Skin of body (tissue), 2 donors: ENCODE data around the gene CWC22. TPM values are rescaled to one million over a fixed set of nuclear protein-coding genes. Genes with fewer than 3 reads are reported as not detected.
"Not testable (repeated sequence)": the region's sequence is repeated elsewhere in the genome, so short reads cannot be mapped to it uniquely, and the experiment has no call there.

Experiments
- DNase-seq: peaks from one replicate; lab custom pipeline; 2025; lab: John Stamatoyannopoulos, UW
- total RNA-seq: library from RNA; depleted of rRNA; stranded (reverse); fragments of >200 nt; gene quantifications from one replicate; pipeline ENCODE4 v1.2.3, GENCODE V29; 2014

Gene CWC22
- total RNA-seq, 1 donor from 2014 or later: 25.5 TPM

- no peak for DNase-seq
These were observed 54.4 kb downstream of the CWC22 start for GRCh38 chr2:179952658-179953057.

DNA sequence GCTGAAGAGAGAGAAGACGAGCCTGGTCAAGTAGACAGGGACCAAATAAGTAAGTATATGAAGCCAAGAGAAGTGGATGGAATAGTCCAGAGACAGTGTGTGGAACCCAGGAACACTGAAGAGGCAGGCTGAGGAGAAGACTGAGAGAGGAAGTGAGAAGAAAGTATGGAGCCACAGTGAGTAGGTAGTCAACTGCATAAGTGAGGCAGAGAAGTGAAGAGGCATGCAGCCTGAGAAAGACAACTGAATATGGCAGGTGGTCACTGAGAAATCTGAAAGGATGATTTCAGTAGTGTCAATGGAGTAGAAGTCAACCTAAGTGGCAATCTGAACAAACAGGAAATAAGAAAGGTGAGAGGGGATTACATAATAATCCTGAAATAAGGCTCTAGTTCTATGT is 55.4 kb downstream of the CWC22 start:
- DNase-seq: no peak

GRCh38 chr2:179950391-179950790 is 56.7 kb downstream of the CWC22 start:
- DNase-seq: no peak

DNA sequence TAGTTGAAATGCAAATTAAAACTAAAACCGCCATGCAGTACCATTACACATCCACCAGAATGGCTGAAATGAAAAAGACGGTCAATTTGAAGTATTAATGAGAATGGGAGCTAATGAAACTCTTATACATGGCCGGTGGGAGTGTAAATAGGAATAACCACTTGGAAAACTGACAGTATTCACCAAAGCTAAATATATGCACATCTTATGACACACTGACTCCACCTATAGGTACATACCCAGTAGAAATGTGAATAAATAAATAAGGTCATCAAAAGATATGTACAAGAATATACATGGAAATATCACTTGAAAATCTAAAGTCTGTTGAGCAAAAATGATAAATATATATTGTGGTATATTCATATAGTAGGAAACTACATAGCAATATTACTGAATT is 57.7 kb downstream of the CWC22 start:
- DNase-seq: no peak

GRCh38 chr2:179948058-179948457 is 59.0 kb downstream of the CWC22 start:
- DNase-seq: no peak

- no peak for DNase-seq
These were observed 60.1 kb downstream of the CWC22 start for GRCh38 chr2:179946810-179947615.

GRCh38 chr2:179946346-179946745 is 60.8 kb downstream of the CWC22 start:
- DNase-seq: no peak

GRCh38 chr2:179939259-179939658 is 67.8 kb downstream of the CWC22 start:
- no peak for DNase-seq

- DNase-seq: no peak
These were observed 69.1 kb downstream of the CWC22 start for GRCh38 chr2:179938026-179938425.

- no peak for DNase-seq
These were observed 70.4 kb downstream of the CWC22 start for GRCh38 chr2:179936654-179937053.

DNA sequence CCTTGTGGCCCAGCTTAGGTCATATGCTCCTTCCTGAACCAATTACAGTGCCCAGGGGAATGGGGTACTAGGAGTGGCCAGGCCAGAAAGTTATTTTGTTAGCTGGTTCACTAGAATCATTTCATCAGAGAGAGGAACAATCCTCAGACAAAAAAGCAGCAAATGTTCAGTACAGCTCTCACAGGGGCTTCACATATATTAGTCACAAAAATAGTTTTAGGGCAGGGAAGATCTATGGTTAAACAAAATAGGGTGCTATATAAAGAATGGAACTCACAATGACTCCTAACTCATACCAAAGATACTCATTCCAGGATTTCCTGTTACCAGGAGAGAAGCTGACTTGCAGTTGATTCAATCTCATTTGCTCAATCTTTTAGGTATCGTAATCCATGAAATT is 71.0 kb downstream of the CWC22 start:
- DNase-seq: no peak

DNA sequence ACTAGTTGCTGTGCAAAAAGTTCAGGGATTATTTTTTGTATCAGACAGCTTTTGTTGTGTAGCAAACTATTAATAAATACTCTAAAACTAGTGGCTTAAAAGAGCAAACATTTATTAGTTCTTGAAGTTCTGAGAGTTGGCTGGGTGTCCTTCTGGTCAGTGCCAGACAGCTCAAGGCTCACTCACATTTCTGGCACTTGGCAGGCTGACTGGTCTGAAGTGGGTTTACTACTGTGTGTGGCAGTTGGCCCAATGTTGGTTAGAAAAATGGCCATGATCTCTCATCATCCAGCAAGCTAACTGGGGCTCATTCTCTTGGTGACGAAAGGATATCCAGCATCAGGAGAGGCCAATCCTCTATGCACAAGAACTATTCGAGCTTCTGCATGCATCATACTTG is 74.3 kb downstream of the CWC22 start:
- DNase-seq: no peak

- DNase-seq: no peak
These were observed 75.6 kb downstream of the CWC22 start for GRCh38 chr2:179931502-179931901.

DNA sequence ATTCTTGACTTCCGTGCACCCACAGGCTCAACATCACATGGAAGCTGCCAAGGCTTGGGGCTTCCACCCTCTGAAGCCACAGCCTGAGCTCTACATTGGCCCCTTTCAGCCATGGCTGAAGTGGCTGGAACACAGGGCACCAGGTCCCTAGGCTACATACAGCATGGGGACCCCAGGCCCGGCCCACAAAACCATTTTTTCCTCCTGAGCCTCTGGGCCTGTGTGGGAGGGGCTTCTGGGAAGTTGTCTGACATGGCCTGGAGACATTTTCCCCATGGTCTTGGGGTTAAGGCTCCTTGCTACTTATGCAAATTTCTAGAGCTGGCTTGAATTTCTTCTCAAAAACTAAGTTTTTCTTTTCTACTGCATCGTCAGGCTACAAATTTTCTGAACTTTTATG is 77.1 kb downstream of the CWC22 start:
- DNase-seq: not testable (repeated sequence)

- DNase-seq: no peak
These were observed 80.1 kb downstream of the CWC22 start for GRCh38 chr2:179927041-179927440.

DNA sequence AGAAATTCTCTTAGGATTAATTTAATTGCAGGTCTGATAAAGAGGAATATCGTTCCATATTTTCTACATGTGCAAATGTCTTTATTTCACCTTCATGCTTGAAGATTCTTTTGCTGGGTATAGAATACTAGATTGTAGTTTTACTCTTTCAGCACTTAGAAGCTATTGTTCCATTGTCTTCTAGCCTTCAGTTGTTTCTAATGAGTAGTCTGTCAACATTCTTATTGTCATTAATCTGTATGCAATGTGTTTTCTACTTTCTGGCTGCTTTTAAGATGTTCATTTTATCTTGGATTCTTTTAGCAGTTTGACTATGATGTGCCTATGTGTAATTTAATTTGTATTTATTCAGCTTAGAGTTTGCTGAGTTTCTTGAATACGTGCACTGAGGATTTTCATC is 81.4 kb downstream of the CWC22 start:
- no peak for DNase-seq

- no peak for DNase-seq
These were observed 89.8 kb downstream of the CWC22 start for GRCh38 chr2:179917272-179917671.

- DNase-seq: no peak
These were observed 91.6 kb downstream of the CWC22 start for GRCh38 chr2:179915395-179915992.

- DNase-seq: no peak
These were observed 93.3 kb downstream of the CWC22 start for GRCh38 chr2:179913809-179914208.

GRCh38 chr2:179911569-179911968 is 95.5 kb downstream of the CWC22 start:
- DNase-seq: no peak

- DNase-seq: no peak
These were observed 96.4 kb downstream of the CWC22 start for GRCh38 chr2:179910735-179911113.

DNA sequence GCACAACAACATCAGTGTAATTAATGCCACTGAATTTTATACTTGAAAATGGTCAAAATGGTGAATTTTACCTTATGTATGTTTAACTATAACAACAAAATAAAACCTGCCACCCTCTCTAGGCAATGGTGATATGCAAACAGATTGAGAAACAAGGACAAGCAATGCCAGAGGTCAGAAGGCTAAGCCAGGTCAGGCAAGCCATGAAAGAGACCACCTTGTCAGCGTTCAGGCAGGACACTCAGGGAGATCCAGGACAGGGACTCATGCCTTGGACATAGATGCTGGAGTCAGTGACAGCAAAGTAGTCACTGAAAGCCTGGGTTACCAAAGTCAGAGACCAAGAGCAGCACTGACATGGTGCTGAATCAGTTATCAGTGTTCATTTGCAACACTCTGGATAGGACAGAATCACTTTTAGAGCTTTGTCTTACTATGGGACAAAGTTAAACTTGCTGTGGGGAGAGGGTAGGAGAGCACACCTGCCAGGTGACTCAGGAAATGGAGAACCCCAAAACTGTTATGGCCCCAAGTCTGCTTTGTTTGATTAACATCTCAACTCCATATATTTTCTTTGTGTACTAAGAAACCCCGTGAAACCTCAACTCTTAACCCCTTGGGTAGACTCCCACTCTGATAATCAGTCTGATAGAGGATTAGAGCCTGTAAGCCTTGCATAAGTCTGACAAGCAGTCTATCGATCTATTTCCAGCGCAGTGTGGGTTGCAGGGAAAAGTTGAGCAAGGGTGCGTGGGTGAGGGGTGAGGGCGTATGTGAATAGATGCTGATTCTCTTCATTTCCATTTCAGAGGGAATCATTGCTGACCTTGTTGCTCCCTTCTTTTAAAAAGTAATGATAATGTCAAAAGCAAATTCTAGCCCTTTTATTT is 97.0 kb downstream of the CWC22 start:
- DNase-seq: no peak
